Stimulated activated CD4-positive, alpha-beta T cell treated with anti-CD3 and anti-CD28 coated beads, Interleukin-1b, Interleukin-23, amount 100 ng/mL, for 48 hours (primary cell): ENCODE measurements around the gene ATP6V0D1.
"Not testable (repeated sequence)": the region's sequence is repeated elsewhere in the genome, so short reads cannot be mapped to it uniquely, and the experiment has no call there.

Experiments used
- DNase-seq: peaks from one replicate; pipeline ENCODE4 v3.0.0-alpha.2; 2020

ATP6V0D1 gene

GRCh38 chr16:67425061-67425460, 55.9 kb downstream of the ATP6V0D1 start:
- no peak for DNase-seq

- DNase-seq, result no peak
These were observed 56.7 kb downstream of the ATP6V0D1 start for GRCh38 chr16:67424261-67424615.

- no peak for DNase-seq
These were observed 57.2 kb downstream of the ATP6V0D1 start for GRCh38 chr16:67423611-67424260.

- DNase-seq, result no peak
These were observed 57.9 kb downstream of the ATP6V0D1 start for GRCh38 chr16:67423015-67423414.

GRCh38 chr16:67421030-67421429, 59.9 kb downstream of the ATP6V0D1 start:
- DNase-seq, result no peak

- no peak for DNase-seq
These were observed 61.0 kb downstream of the ATP6V0D1 start for GRCh38 chr16:67419931-67420330.

GRCh38 chr16:67419502-67419901, 61.5 kb downstream of the ATP6V0D1 start:
- DNase-seq, result no peak

GRCh38 chr16:67417333-67418061, 63.5 kb downstream of the ATP6V0D1 start:
- DNase-seq, result no peak

GRCh38 chr16:67415872-67416793, 64.8 kb downstream of the ATP6V0D1 start, which contains the start of gene ZDHHC1:
Gene ZDHHC1 (minus strand): TSS chr16:67416477. CDS start chr16:67407775, 8,702 bp downstream.
- DNase-seq, result peak; percentile 43

- DNase-seq, result not testable (repeated sequence)
These were observed 65.5 kb downstream of the ATP6V0D1 start for GRCh38 chr16:67415421-67415820.

- no peak for DNase-seq
These were observed 66.7 kb downstream of the ATP6V0D1 start for GRCh38 chr16:67413978-67414911.

- DNase-seq, result no peak
These were observed 68.7 kb downstream of the ATP6V0D1 start for GRCh38 chr16:67412294-67412693.

GRCh38 chr16:67411339-67411738, 69.6 kb downstream of the ATP6V0D1 start:
- DNase-seq, result no peak

GRCh38 chr16:67409631-67410030, 71.3 kb downstream of the ATP6V0D1 start:
- DNase-seq, result no peak

GRCh38 chr16:67407788-67408452, 73.0 kb downstream of the ATP6V0D1 start:
- DNase-seq, result no peak

GRCh38 chr16:67407176-67407787, 73.7 kb downstream of the ATP6V0D1 start:
- DNase-seq, result no peak

GRCh38 chr16:67406111-67406971, 74.6 kb downstream of the ATP6V0D1 start:
- DNase-seq, result no peak

- no peak for DNase-seq
These were observed 75.6 kb downstream of the ATP6V0D1 start for GRCh38 chr16:67405336-67405735.

- DNase-seq, result no peak
These were observed 76.2 kb downstream of the ATP6V0D1 start for GRCh38 chr16:67404740-67405226.

- no peak for DNase-seq
These were observed 76.9 kb downstream of the ATP6V0D1 start for GRCh38 chr16:67403976-67404555.
